HG03575 (cell line): ENCODE measurements around the gene KATNAL2.
"Not testable (repeated sequence)": the region's sequence is repeated elsewhere in the genome, so short reads cannot be mapped to it uniquely, and the experiment has no call there.

Experiments used
- ATAC-seq: cut with Tn5 transposase; IDR thresholded peaks from one replicate; pipeline ENCODE4 v1.9.1; 2021; ENCODE audit not compliant: unreplicated experiment, insufficient number of reproducible peaks, low FRiP score; ENCODE audit errors: extremely low read depth

Gene KATNAL2

DNA sequence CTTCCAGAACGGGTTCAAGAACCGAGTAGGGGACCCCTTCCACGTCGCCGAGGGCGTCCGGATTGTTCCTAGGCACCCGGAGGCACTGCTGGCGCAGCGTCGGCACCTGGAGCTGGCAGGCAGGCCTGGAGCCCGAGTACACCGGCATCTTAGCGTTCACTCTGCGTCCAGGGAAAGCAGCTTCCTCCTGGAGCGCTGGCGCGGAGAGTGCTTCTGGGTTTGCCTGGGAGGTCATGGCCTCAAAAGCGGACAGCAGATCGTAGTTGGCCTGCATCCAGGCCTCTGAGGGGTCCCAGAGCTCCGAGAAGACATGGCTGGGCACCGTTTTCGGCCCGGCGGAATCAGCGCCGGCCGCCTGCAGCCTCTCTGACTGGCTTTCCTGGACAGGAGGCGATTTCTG is 111.3 kb downstream of the KATNAL2 start:
- ATAC-seq = not testable (repeated sequence)

- ATAC-seq = not testable (repeated sequence)
These were observed 112.4 kb downstream of the KATNAL2 start for GRCh38 chr18:47029684-47030353.

DNA sequence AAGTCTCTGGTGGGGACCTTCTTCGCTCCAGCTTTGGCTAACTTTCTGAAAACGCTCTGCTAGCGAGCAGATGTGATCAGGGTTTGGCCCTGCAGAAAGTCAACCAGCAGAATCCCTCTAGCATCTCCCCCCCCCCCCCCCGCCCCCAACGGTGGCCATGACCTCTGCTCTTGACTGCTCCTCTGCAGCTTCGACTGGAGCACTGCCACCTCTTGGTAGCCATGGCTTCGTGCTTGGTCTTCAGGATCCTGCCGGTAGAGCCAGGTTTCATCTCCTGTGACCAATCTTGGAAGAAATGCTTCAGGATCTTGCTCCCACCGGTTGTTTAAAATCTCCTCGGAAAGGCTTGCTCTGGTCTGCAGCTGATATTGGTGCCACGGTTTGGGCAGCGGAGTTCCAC is 113.5 kb downstream of the KATNAL2 start:
- ATAC-seq = not testable (repeated sequence)

- ATAC-seq = no peak
These were observed 115.5 kb downstream of the KATNAL2 start for GRCh38 chr18:47032945-47033344.

- ATAC-seq = not testable (repeated sequence)
These were observed 117.2 kb downstream of the KATNAL2 start for GRCh38 chr18:47034591-47034990.

GRCh38 chr18:47035156-47035671 is 117.8 kb downstream of the KATNAL2 start, which contains the start of gene ELOA2:
TSS of gene ELOA2 (minus strand) at chr18:47035621. CDS start at chr18:47035264, 357 bp downstream.
- no peak for ATAC-seq

DNA sequence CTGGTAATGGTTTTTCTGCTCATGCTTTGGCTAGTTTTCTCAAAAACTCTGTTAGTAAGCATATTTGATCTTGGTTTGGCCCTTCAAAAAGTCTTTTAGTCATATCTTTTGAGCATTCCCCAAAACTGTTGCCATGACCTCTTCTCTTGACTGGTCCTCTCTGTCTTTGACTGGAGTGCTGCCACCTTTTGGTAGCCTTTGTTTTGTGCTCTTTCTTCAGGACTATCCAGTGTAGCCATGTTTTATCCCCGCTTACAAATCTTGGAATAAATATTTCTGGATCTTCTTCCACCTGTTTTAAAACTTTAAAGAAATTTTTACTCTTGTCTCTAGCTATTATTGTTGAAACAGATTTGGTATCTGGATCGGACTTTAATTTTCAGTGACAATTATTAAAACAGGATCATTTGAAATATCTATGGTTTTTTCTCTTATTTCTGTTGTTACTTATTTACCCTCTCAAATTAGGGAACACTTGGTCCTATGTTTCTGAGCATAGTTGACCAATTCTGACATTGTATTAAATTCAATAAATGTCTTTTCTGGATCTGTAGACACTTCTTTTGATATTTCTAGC is 119.0 kb downstream of the KATNAL2 start:
- no peak for ATAC-seq

- no peak for ATAC-seq
These were observed 119.7 kb downstream of the KATNAL2 start for GRCh38 chr18:47036927-47037578.

DNA sequence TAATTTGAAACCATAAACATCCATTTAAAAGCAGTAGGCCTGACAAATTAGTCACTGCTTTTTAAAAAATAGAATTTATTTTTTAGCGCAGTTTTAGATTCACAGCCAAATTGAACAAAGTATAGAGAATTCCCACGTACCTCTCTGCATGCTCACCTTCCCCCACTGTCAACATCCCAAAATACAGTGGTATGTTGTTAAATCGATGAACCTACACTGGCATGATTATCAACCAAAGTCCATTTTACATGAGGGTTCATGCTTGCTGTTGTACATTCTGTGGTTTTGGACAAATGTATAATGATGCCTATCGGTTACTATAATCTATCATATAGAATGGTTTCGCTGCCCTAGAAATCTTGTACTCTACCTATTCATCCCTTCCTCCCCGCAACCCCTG is 123.6 kb downstream of the KATNAL2 start:
- ATAC-seq = no peak

GRCh38 chr18:47050468-47050867 is 133.1 kb downstream of the KATNAL2 start:
- no peak for ATAC-seq

DNA sequence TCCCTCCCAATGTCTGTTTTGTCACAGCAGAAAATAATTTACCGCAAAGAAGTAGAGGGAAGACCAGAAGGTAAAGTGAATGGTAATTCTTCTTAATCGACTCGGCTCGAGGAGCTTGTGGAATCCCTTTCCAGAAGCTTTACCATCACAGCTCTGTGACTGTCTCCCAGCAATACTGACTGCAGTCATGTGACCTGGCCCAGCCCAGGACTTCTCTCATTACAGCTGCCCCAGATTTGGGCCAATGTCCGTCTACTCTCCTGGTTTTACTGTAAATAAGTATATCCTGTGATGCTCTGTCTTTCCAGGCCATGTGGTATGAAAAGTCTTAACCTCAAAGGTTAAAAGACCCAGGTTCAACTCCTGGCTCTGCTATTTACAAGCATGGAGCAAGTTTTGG is 137.0 kb downstream of the KATNAL2 start:
- ATAC-seq = no peak

- no peak for ATAC-seq
These were observed 145.1 kb downstream of the KATNAL2 start for GRCh38 chr18:47062471-47062870.

- ATAC-seq = no peak
These were observed 145.7 kb downstream of the KATNAL2 start for GRCh38 chr18:47063096-47063495.

DNA sequence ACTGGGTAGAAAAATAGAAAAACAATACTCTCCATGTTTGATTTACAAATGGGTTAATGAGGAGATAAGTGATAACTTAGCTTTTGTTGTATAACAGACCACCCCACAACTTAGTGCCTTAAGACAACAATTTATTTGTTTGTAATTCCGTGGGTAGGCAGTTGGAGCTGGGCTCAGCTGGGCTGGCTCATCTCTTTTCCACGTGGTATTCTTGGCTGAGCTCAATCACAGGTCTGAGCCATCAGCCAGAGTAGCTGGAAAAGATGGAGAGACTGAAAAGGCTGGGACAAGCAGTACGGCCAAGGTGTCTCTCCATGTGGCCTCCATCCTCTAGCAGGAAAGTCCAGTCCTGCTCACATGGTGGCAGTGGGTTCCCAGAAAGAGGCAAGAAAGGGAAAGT is 150.2 kb downstream of the KATNAL2 start:
- ATAC-seq = no peak

GRCh38 chr18:47075098-47075883 is 157.9 kb downstream of the KATNAL2 start:
- no peak for ATAC-seq

DNA sequence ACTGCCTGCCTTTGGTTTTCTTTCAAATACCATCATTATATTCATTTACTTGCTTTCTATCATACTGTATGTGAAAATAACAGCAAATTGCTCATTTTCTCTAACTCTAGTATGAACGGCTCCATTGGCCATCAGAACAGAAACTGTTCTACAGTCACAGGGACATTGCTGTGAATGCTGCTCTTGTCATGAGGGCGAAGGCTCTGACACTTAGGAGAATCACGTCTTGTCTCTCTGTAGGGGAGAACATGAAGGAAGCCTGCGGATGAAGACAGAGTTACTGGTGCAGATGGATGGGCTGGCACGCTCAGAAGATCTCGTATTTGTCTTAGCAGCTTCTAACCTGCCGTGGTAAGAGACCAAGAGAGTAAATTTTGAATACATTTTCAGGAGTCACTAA is 159.7 kb downstream of the KATNAL2 start:
- no peak for ATAC-seq

GRCh38 chr18:47080872-47081271 is 163.5 kb downstream of the KATNAL2 start:
- no peak for ATAC-seq

- no peak for ATAC-seq
These were observed 164.2 kb downstream of the KATNAL2 start for GRCh38 chr18:47081578-47081977.

DNA sequence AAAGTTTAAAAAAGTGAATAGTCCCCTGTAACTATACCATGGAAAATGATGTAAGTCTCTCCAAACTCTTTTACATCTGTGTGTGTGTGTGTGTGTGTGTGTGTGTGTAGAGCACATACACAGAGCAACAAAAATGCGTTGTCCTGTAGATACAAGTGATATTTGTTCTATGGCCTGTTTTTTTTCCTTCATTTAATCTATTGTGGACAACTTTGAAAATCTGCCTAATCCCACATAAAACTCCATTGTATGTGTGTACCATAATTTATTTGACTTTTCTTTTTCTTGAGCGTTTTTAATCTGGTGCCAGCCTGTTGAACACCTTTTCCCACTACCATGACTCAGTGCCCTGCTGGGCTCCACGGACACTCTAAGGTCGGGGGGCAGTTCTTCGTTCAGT is 170.3 kb downstream of the KATNAL2 start:
- ATAC-seq = no peak
